ENCODE results near the gene PARD6G. TPM values are rescaled to one million over a fixed set of nuclear protein-coding genes. Genes with fewer than 3 reads are reported as not detected.

PARD6G gene
- total and polyA plus RNA-seq, 2 donors (not counting 1 experiment from before 2014, with no cell fraction given): 1.0 to 2.1 TPM

GRCh38 chr18:80191907-80192652, 55.2 kb downstream of the PARD6G start:
- Histone ChIP-seq H3K4me2 (ENCODE audit: extremely low read depth, insufficient read depth, low read length) (no peak overlapping the region), H2AFZ (ENCODE audit: low read length) (no peak overlapping the region), H3K79me2 (ENCODE audit: control insufficient read depth, insufficient read depth, low read length) (no peaks in the 10 kb centered on the region), H3K4me1 (ENCODE audit: control insufficient read depth, extremely low read depth, insufficient read depth, low read length) (peaks cover 2% of the 10 kb centered on the region), H3K4me3 (replicated peaks in 1 of 4; ENCODE audit: control extremely low read depth in 1 of 4, insufficient read depth in 1 of 4, low read depth in 3 of 4, low read length in 4 of 4) (no peak overlapping the region), H3K36me3 (ENCODE audit: control insufficient read depth, insufficient read depth, low read length) (no peaks in the 10 kb centered on the region), H3K27ac (ENCODE audit: insufficient read depth, low read length) (no peak overlapping the region), H3K27me3 (ENCODE audit: control insufficient read depth, insufficient read depth, low read length) (no peaks in the 10 kb centered on the region), H3K9me3 (ENCODE audit: control insufficient read depth, insufficient read depth, low read depth, low read length) (no peaks in the 10 kb centered on the region), H4K20me1 (ENCODE audit: control insufficient read depth, extremely low read depth, insufficient read depth, low read length) (no peaks in the 10 kb centered on the region), H3K9ac (ENCODE audit: insufficient read depth, low read length) (no peak overlapping the region)
- no peak for DNase-seq (ENCODE audit: low read depth in 2 of 2)
- TF ChIP-seq, protein P1, sequence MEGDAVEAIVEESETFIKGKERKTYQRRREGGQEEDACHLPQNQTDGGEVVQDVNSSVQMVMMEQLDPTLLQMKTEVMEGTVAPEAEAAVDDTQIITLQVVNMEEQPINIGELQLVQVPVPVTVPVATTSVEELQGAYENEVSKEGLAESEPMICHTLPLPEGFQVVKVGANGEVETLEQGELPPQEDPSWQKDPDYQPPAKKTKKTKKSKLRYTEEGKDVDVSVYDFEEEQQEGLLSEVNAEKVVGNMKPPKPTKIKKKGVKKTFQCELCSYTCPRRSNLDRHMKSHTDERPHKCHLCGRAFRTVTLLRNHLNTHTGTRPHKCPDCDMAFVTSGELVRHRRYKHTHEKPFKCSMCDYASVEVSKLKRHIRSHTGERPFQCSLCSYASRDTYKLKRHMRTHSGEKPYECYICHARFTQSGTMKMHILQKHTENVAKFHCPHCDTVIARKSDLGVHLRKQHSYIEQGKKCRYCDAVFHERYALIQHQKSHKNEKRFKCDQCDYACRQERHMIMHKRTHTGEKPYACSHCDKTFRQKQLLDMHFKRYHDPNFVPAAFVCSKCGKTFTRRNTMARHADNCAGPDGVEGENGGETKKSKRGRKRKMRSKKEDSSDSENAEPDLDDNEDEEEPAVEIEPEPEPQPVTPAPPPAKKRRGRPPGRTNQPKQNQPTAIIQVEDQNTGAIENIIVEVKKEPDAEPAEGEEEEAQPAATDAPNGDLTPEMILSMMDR (conservative IDR thresholded peaks at IDR 0.05 in 1 of 2, IDR thresholded peaks at IDR 0.05 in 1 of 2; ENCODE audit: low read depth in 1 of 2, low read length in 2 of 2): no peak
- TF ChIP-seq EZH2 (IDR thresholded peaks at IDR 0.05; ENCODE audit: low read length, missing control alignments): no peak

DNA sequence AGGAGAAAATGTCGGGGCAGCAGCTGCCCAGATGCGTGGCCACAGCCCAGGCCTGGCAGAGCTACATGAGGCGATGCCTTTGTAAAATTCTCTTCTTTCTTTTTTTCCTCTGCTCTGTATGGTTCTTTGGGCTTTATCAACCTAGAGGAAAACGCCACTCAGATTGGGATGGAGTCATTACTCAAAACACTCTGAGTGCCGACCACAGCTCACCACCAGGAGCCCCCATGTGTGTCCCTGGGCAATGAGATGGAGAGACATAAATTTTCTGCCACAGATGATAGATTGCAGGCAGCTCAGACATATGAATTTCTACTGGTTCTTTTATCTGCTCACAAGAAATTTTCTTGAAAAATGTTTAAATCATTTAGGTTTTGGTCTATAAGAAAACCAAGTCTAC, 56.0 kb downstream of the PARD6G start:
- Histone ChIP-seq H3K27me3 (ENCODE audit: control insufficient read depth, insufficient read depth, low read length) (no peaks in the 10 kb centered on the region), H3K4me3 (replicated peaks in 1 of 4; ENCODE audit: control extremely low read depth in 1 of 4, insufficient read depth in 1 of 4, low read depth in 3 of 4, low read length in 4 of 4) (no peak overlapping the region), H3K79me2 (ENCODE audit: control insufficient read depth, insufficient read depth, low read length) (no peaks in the 10 kb centered on the region), H4K20me1 (ENCODE audit: control insufficient read depth, extremely low read depth, insufficient read depth, low read length) (no peaks in the 10 kb centered on the region), H3K9ac (ENCODE audit: insufficient read depth, low read length) (no peak overlapping the region), H3K4me1 (ENCODE audit: control insufficient read depth, extremely low read depth, insufficient read depth, low read length) (no peaks in the 10 kb centered on the region), H3K27ac (ENCODE audit: insufficient read depth, low read length) (no peak overlapping the region), H2AFZ (ENCODE audit: low read length) (no peak overlapping the region), H3K9me3 (ENCODE audit: control insufficient read depth, insufficient read depth, low read depth, low read length) (no peaks in the 10 kb centered on the region), H3K4me2 (ENCODE audit: extremely low read depth, insufficient read depth, low read length) (no peak overlapping the region), H3K36me3 (ENCODE audit: control insufficient read depth, insufficient read depth, low read length) (no peaks in the 10 kb centered on the region)
- DNase-seq (ENCODE audit: low read depth in 2 of 2): no peak
- no peak for TF ChIP-seq EZH2 (IDR thresholded peaks at IDR 0.05; ENCODE audit: low read length, missing control alignments)
- TF ChIP-seq, protein P1 (conservative IDR thresholded peaks at IDR 0.05 in 1 of 2, IDR thresholded peaks at IDR 0.05 in 1 of 2; ENCODE audit: low read depth in 1 of 2, low read length in 2 of 2): no peak

DNA sequence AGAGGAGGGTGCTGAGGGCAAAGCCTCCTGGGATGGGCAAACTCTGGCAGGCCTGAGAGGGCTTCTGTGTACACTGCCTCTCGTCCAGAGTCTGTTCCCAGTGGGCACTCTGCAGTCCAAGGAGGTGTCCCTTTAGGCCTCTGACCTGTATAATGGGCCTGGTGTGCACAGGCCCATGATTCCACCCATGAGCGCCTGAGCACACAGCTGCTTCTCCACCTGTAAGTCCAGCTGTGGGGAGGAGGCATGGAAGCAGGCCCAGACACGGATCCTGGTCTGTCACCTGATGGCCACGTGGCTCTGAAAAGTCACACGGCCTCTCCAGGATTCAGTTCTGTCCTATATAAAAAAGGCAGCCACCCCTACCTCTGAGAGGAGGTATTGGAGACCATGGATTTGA, 57.0 kb downstream of the PARD6G start:
- Histone ChIP-seq H3K36me3 (ENCODE audit: control insufficient read depth, insufficient read depth, low read length) (no peaks in the 10 kb centered on the region), H3K4me1 (ENCODE audit: control insufficient read depth, extremely low read depth, insufficient read depth, low read length) (no peaks in the 10 kb centered on the region), H3K27me3 (ENCODE audit: control insufficient read depth, insufficient read depth, low read length) (no peaks in the 10 kb centered on the region), H3K9me3 (ENCODE audit: control insufficient read depth, insufficient read depth, low read depth, low read length) (no peaks in the 10 kb centered on the region), H3K4me3 (replicated peaks in 1 of 4; ENCODE audit: control extremely low read depth in 1 of 4, insufficient read depth in 1 of 4, low read depth in 3 of 4, low read length in 4 of 4) (no peak overlapping the region), H3K79me2 (ENCODE audit: control insufficient read depth, insufficient read depth, low read length) (no peaks in the 10 kb centered on the region), H3K27ac (ENCODE audit: insufficient read depth, low read length) (no peak overlapping the region), H3K9ac (ENCODE audit: insufficient read depth, low read length) (no peak overlapping the region), H2AFZ (ENCODE audit: low read length) (no peak overlapping the region), H3K4me2 (ENCODE audit: extremely low read depth, insufficient read depth, low read length) (no peak overlapping the region), H4K20me1 (ENCODE audit: control insufficient read depth, extremely low read depth, insufficient read depth, low read length) (no peaks in the 10 kb centered on the region)
- DNase-seq (ENCODE audit: low read depth in 2 of 2): no peak
- TF ChIP-seq, protein P1 (conservative IDR thresholded peaks at IDR 0.05 in 1 of 2, IDR thresholded peaks at IDR 0.05 in 1 of 2; ENCODE audit: low read depth in 1 of 2, low read length in 2 of 2): no peak
- no peak for TF ChIP-seq EZH2 (IDR thresholded peaks at IDR 0.05; ENCODE audit: low read length, missing control alignments)

All from fibroblast of lung (primary cell).